Neural progenitor cell (in vitro differentiated cells): ENCODE results near the gene EIF4EBP3. TPM values are rescaled to one million over a fixed set of nuclear protein-coding genes. Genes with fewer than 3 reads are reported as not detected.

ENCODE experiments used
- DNase-seq: peaks from one replicate; pipeline ENCODE4 v3.0.0-alpha.2; 2016; ENCODE audit warnings: low spot score
- H2AFZ ChIP-seq: fragments of 200-600 bp; sonication (generic); replicated peaks from 2 replicates; pipeline ENCODE4 v1.6.1; 2016; ENCODE audit warnings: antibody characterized with exemption
- H3F3A ChIP-seq: fragments of 200-600 bp; sonication (generic); 2 replicates; pipeline ENCODE4 v1.6.1; 2016; ENCODE audit warnings: antibody characterized with exemption, low read depth
- H3K27ac ChIP-seq: fragments of 200-600 bp; sonication (generic); 2 replicates; pipeline ENCODE4 v1.5.1; 2016; ENCODE audit warnings: mild to moderate bottlenecking
- H3K27me3 ChIP-seq: fragments of 200-600 bp; sonication (generic); 2 replicates; pipeline ENCODE4 v1.6.1; 2016; ENCODE audit warnings: mild to moderate bottlenecking, moderate library complexity
- H3K36me3 ChIP-seq: fragments of 200-600 bp; sonication (generic); 2 replicates; pipeline ENCODE4 v1.5.1; 2016
- H3K4me1 ChIP-seq: fragments of 200-600 bp; sonication (generic); 2 replicates; pipeline ENCODE4 v1.6.1; 2016; ENCODE audit warnings: mixed run types
- H3K4me2 ChIP-seq: fragments of 200-600 bp; sonication (generic); 2 replicates; pipeline ENCODE4 v1.6.1; 2016
- H3K4me3 ChIP-seq: fragments of 200-600 bp; sonication (generic); 2 replicates; pipeline ENCODE4 v1.5.1; 2016
- H3K79me2 ChIP-seq: fragments of 200-600 bp; sonication (generic); 2 replicates; pipeline ENCODE4 v1.6.1; 2016; ENCODE audit warnings: low read depth
- H3K9ac ChIP-seq: fragments of 200-600 bp; sonication (generic); 2 replicates; pipeline ENCODE4 v1.6.1; 2016
- H3K9me3 ChIP-seq: fragments of 200-600 bp; sonication (generic); 2 replicates; pipeline ENCODE4 v1.5.1; 2016; ENCODE audit warnings: low read depth
- H4K20me1 ChIP-seq: fragments of 200-600 bp; sonication (generic); 2 replicates; pipeline ENCODE4 v1.6.1; 2016; ENCODE audit warnings: low read depth
- H3K27ac Mint-ChIP-seq: 3 replicates; pipeline ENCODE4 v1.8.0; 2021; ENCODE audit warnings: mixed read lengths
- H3K27me3 Mint-ChIP-seq: 2 replicates; pipeline ENCODE4 v1.8.0; 2022; ENCODE audit warnings: low read depth, mild to moderate bottlenecking, inconsistent platforms, moderate library complexity, mixed read lengths; ENCODE audit not compliant: insufficient read depth
- H3K36me3 Mint-ChIP-seq: 3 replicates; pipeline ENCODE4 v1.8.0; 2021; ENCODE audit warnings: mixed read lengths
- H3K4me1 Mint-ChIP-seq: 3 replicates; pipeline ENCODE4 v1.8.0; 2021; ENCODE audit warnings: mixed read lengths
- H3K4me3 Mint-ChIP-seq: 3 replicates; pipeline ENCODE4 v1.8.0; 2021; ENCODE audit warnings: mild to moderate bottlenecking, moderate library complexity, mixed read lengths
- H3K9me3 Mint-ChIP-seq: 3 replicates; pipeline ENCODE4 v1.8.0; 2020; ENCODE audit warnings: mixed read lengths
- CTCF ChIP-seq: fragments of 200-600 bp; sonication (generic); IDR thresholded peaks from 2 replicates; pipeline ENCODE4 v1.5.1; 2017; ENCODE audit warnings: antibody characterized with exemption, mild to moderate bottlenecking
- EZH2 ChIP-seq: fragments of 200-600 bp; sonication (generic); IDR thresholded peaks from 2 replicates; pipeline ENCODE4 v1.6.1; 2017; ENCODE audit warnings: antibody characterized with exemption, mild to moderate bottlenecking, moderate library complexity
- EZH2phosphoT487 ChIP-seq: fragments of 200-600 bp; sonication (generic); IDR thresholded peaks from 2 replicates; pipeline ENCODE4 v1.6.1; 2017; ENCODE audit warnings: antibody characterized with exemption
- total RNA-seq: library from RNA; depleted of rRNA; stranded (reverse); fragments of >200 nt; gene quantifications from 2 replicates; pipeline ENCODE4 v1.2.3, GENCODE V29; 2015; ENCODE audit warnings: low replicate concordance

The EIF4EBP3 gene
- total RNA-seq, 1 donor from 2014 or later: 1.1 TPM

- Histone ChIP-seq H3K4me2 (peak overlapping the region; percentile 93), H3K79me2 (peaks cover 46% of the 10 kb centered on the region), H3K27me3 (no peaks in the 10 kb centered on the region), H3F3A (peaks cover 7% of the 10 kb centered on the region), H3K4me1 (peaks cover 12% of the 10 kb centered on the region), H3K27ac (no peak overlapping the region), H3K9ac (peak overlapping the region; percentile 77), H3K9me3 (no peaks in the 10 kb centered on the region), H3K36me3 (no peaks in the 10 kb centered on the region), H2AFZ (no peak overlapping the region), H4K20me1 (peaks cover 14% of the 10 kb centered on the region), H3K4me3 (peak overlapping the region; percentile 84)
- H3K4me1 Mint-ChIP-seq: peaks cover 20% of the 10 kb centered on the region
- no peak for DNase-seq
- H3K27ac Mint-ChIP-seq: peak overlapping the region; percentile 26
- H3K9me3 Mint-ChIP-seq: no peaks in the 10 kb centered on the region
- peaks cover 4% of the 10 kb centered on the region for H3K27me3 Mint-ChIP-seq
- TF ChIP-seq EZH2phosphoT487 (no peak), CTCF (no peak), EZH2 (no peak)
- H3K4me3 Mint-ChIP-seq: peak overlapping the region; percentile 93
- peaks cover 17% of the 10 kb centered on the region for H3K36me3 Mint-ChIP-seq
Observed at GRCh38 chr5:140556438-140556837, 9.0 kb downstream of the EIF4EBP3 start.

- no peaks in the 10 kb centered on the region for H3K36me3 ChIP-seq
- peak within 1 kb of the TSS; percentile 82 for H3K27ac Mint-ChIP-seq
- peak within 1 kb of the TSS; percentile 93 for H3K4me3 Mint-ChIP-seq
- H3K4me1 ChIP-seq: peaks cover 12% of the 10 kb centered on the region
- no peak for TF ChIP-seq EZH2
- TF ChIP-seq CTCF: no peak
- no peak for TF ChIP-seq EZH2phosphoT487
- H3K9me3 Mint-ChIP-seq: no peaks in the 10 kb centered on the region
- H3K79me2 ChIP-seq: peaks cover 46% of the 10 kb centered on the region
- DNase-seq: peak; percentile 93
- no peaks in the 10 kb centered on the region for H3K9me3 ChIP-seq
- peak within 1 kb of the TSS; percentile 77 for H3K9ac ChIP-seq
- H3K27ac ChIP-seq: peak within 1 kb of the TSS; percentile 35
- H3K4me3 ChIP-seq: peak within 1 kb of the TSS; percentile 84
- peaks cover 20% of the 10 kb centered on the region for H3K4me1 Mint-ChIP-seq
- peaks cover 16% of the 10 kb centered on the region for H3K36me3 Mint-ChIP-seq
- H4K20me1 ChIP-seq: peaks cover 7% of the 10 kb centered on the region
- H2AFZ ChIP-seq: peak within 1 kb of the TSS; percentile 35
- peaks cover 7% of the 10 kb centered on the region for H3F3A ChIP-seq
- no peaks in the 10 kb centered on the region for H3K27me3 ChIP-seq
- peaks cover 4% of the 10 kb centered on the region for H3K27me3 Mint-ChIP-seq
- peak within 1 kb of the TSS; percentile 93 for H3K4me2 ChIP-seq
Observed at GRCh38 chr5:140557136-140557805, 9.8 kb downstream of the EIF4EBP3 start, which contains the start of gene SRA1. Gene SRA1, minus strand, starts transcription at chr5:140557473. Its CDS starts 21 bp downstream, at chr5:140557452.

- H3K4me1 Mint-ChIP-seq: peaks cover 26% of the 10 kb centered on the region
- Histone ChIP-seq H3K27ac (peak overlapping the region; percentile 35), H3K36me3 (no peaks in the 10 kb centered on the region), H2AFZ (peak overlapping the region; percentile 35), H3K9me3 (no peaks in the 10 kb centered on the region), H3K27me3 (no peaks in the 10 kb centered on the region), H3K4me1 (peaks cover 12% of the 10 kb centered on the region), H3K9ac (no peak overlapping the region), H3F3A (peaks cover 7% of the 10 kb centered on the region), H4K20me1 (peaks cover 7% of the 10 kb centered on the region), H3K79me2 (peaks cover 41% of the 10 kb centered on the region), H3K4me2 (peak overlapping the region; percentile 93), H3K4me3 (peak overlapping the region; percentile 84)
- H3K9me3 Mint-ChIP-seq: no peaks in the 10 kb centered on the region
- peaks cover 4% of the 10 kb centered on the region for H3K27me3 Mint-ChIP-seq
- H3K4me3 Mint-ChIP-seq: peak overlapping the region; percentile 93
- peak overlapping the region; percentile 82 for H3K27ac Mint-ChIP-seq
- H3K36me3 Mint-ChIP-seq: peaks cover 15% of the 10 kb centered on the region
- TF ChIP-seq EZH2 (no peak), CTCF (no peak), EZH2phosphoT487 (no peak)
- DNase-seq: no peak
Observed at GRCh38 chr5:140557965-140558364, 10.5 kb downstream of the EIF4EBP3 start.
